Muscle of leg (tissue), 11 donors: Measurements from ENCODE around the gene PLCB1. TPM values are rescaled to one million over a fixed set of nuclear protein-coding genes. Genes with fewer than 3 reads are reported as not detected.

Experiments used
- DNase-seq: peaks from one replicate; pipeline ENCODE4 v3.0.0; 2013
- H3K27ac ChIP-seq: one replicate; pipeline ENCODE4 v1.5.1; 2013; ENCODE audit warnings: mild to moderate bottlenecking, low read length, control low read depth
- H3K27me3 ChIP-seq: one replicate; pipeline ENCODE4 v1.6.1; 2013; ENCODE audit warnings: low read length; ENCODE audit not compliant: control insufficient read depth, insufficient read depth
- H3K36me3 ChIP-seq: one replicate; pipeline ENCODE4 v1.6.1; 2013; ENCODE audit warnings: low read length; ENCODE audit not compliant: control insufficient read depth, insufficient read depth
- H3K4me1 ChIP-seq: one replicate; pipeline ENCODE4 v1.6.1; 2013; ENCODE audit warnings: low read length; ENCODE audit not compliant: control insufficient read depth, insufficient read depth
- H3K4me3 ChIP-seq: one replicate; pipeline ENCODE4 v1.5.1; 2013; ENCODE audit warnings: low read length, control low read depth
- H3K9me3 ChIP-seq: replicated peaks from 2 replicates; pipeline ENCODE4 v1.6.1; 2013; ENCODE audit warnings: low read depth, low read length; ENCODE audit not compliant: control insufficient read depth
- WGBS: methylation state at CpG from one replicate; pipeline ENCODE4 v1.1.5; 2013; ENCODE audit warnings: missing lambda C conversion rate; ENCODE audit not compliant: insufficient coverage; 5-methylcytosine and 5-hydroxymethylcytosine counted together
- polyA plus RNA-seq, 8 donors: library from polyadenylated mRNA; unstranded; fragments of 120-200 nt; gene quantifications; one replicate each; pipeline versions ENCODE4 v1.2.1 to v1.2.3, GENCODE V29; 2013; ENCODE audit warnings: inconsistent platforms in 1 of 8, low replicate concordance in 1 of 8; ENCODE audit not compliant: insufficient read length in 8 of 8, insufficient read depth in 1 of 8
- total RNA-seq: library from RNA; stranded (reverse); fragments of 120-200 nt; gene quantifications from one replicate; pipeline ENCODE4 v1.2.4, GENCODE V29; 2013

Gene PLCB1
- total and polyA plus RNA-seq, 9 donors = 6.8 to 14.3 (median 9.0) TPM

- 17% methylated on average over 1 of the region's 5 CpGs for WGBS
- Histone ChIP-seq H3K27me3 (no peaks in the 10 kb centered on the region), H3K36me3 (no peaks in the 10 kb centered on the region), H3K4me3 (no peak overlapping the region), H3K4me1 (no peaks in the 10 kb centered on the region), H3K27ac (no peak overlapping the region), H3K9me3 (no peaks in the 10 kb centered on the region)
- no peak for DNase-seq
Measured at GRCh38 chr20:8322662-8323217, 190.7 kb downstream of the PLCB1 start.

GRCh38 chr20:8326191-8326590 is 194.1 kb downstream of the PLCB1 start:
- Histone ChIP-seq H3K27ac (no peak overlapping the region), H3K4me1 (no peaks in the 10 kb centered on the region), H3K4me3 (no peak overlapping the region), H3K36me3 (no peaks in the 10 kb centered on the region), H3K9me3 (no peaks in the 10 kb centered on the region), H3K27me3 (no peaks in the 10 kb centered on the region)
- no CpG with 5 or more reads among the region's 3 CpGs for WGBS
- no peak for DNase-seq

- Histone ChIP-seq H3K4me1 (no peaks in the 10 kb centered on the region), H3K36me3 (no peaks in the 10 kb centered on the region), H3K27ac (no peak overlapping the region), H3K9me3 (no peaks in the 10 kb centered on the region), H3K27me3 (no peaks in the 10 kb centered on the region), H3K4me3 (no peak overlapping the region)
- DNase-seq = no peak
- WGBS = 100% methylated on average over 2 of the region's 5 CpGs
Measured at GRCh38 chr20:8326899-8327298, 194.8 kb downstream of the PLCB1 start.

GRCh38 chr20:8328189-8328588 is 196.1 kb downstream of the PLCB1 start:
- no CpG with 5 or more reads among the region's 1 CpG for WGBS
- Histone ChIP-seq H3K27me3 (no peaks in the 10 kb centered on the region), H3K4me1 (no peaks in the 10 kb centered on the region), H3K27ac (no peak overlapping the region), H3K4me3 (no peak overlapping the region), H3K9me3 (no peaks in the 10 kb centered on the region), H3K36me3 (no peaks in the 10 kb centered on the region)
- no peak for DNase-seq

- Histone ChIP-seq H3K4me3 (no peak overlapping the region), H3K27me3 (no peaks in the 10 kb centered on the region), H3K27ac (no peak overlapping the region), H3K36me3 (no peaks in the 10 kb centered on the region), H3K9me3 (no peaks in the 10 kb centered on the region), H3K4me1 (no peaks in the 10 kb centered on the region)
- WGBS = 86% methylated on average over 3 of the region's 3 CpGs
- DNase-seq = no peak
Measured at GRCh38 chr20:8330319-8330784, 198.3 kb downstream of the PLCB1 start.

- no peaks in the 10 kb centered on the region for H3K9me3 ChIP-seq
- H3K27ac ChIP-seq = no peak overlapping the region
- H3K36me3 ChIP-seq = no peaks in the 10 kb centered on the region
- H3K27me3 ChIP-seq = no peaks in the 10 kb centered on the region
- H3K4me3 ChIP-seq = no peak overlapping the region
- no CpG with 5 or more reads among the region's 3 CpGs for WGBS
- H3K4me1 ChIP-seq = no peaks in the 10 kb centered on the region
- no peak for DNase-seq
Measured at GRCh38 chr20:8330785-8331695, 199.0 kb downstream of the PLCB1 start.

GRCh38 chr20:8331740-8332412 is 199.8 kb downstream of the PLCB1 start:
- Histone ChIP-seq H3K36me3 (no peaks in the 10 kb centered on the region), H3K27me3 (no peaks in the 10 kb centered on the region), H3K4me1 (no peaks in the 10 kb centered on the region), H3K27ac (no peak overlapping the region), H3K4me3 (no peak overlapping the region), H3K9me3 (no peaks in the 10 kb centered on the region)
- 100% methylated on average over 1 of the region's 6 CpGs for WGBS
- DNase-seq = peak; percentile 11

GRCh38 chr20:8334641-8335040 is 202.6 kb downstream of the PLCB1 start:
- H3K36me3 ChIP-seq = no peaks in the 10 kb centered on the region
- H3K4me3 ChIP-seq = no peak overlapping the region
- H3K27ac ChIP-seq = no peak overlapping the region
- no peaks in the 10 kb centered on the region for H3K9me3 ChIP-seq
- DNase-seq = no peak
- 100% methylated on average over 1 of the region's 2 CpGs for WGBS
- no peaks in the 10 kb centered on the region for H3K27me3 ChIP-seq
- no peaks in the 10 kb centered on the region for H3K4me1 ChIP-seq

GRCh38 chr20:8335059-8335458 is 203.0 kb downstream of the PLCB1 start:
- WGBS = no CpG with 5 or more reads among the region's 1 CpG
- Histone ChIP-seq H3K4me1 (no peaks in the 10 kb centered on the region), H3K4me3 (no peak overlapping the region), H3K27me3 (no peaks in the 10 kb centered on the region), H3K27ac (no peak overlapping the region), H3K36me3 (no peaks in the 10 kb centered on the region), H3K9me3 (no peaks in the 10 kb centered on the region)
- DNase-seq = no peak

- 74% methylated on average over 5 of the region's 7 CpGs for WGBS
- Histone ChIP-seq H3K4me1 (no peaks in the 10 kb centered on the region), H3K27me3 (no peaks in the 10 kb centered on the region), H3K27ac (no peak overlapping the region), H3K4me3 (no peak overlapping the region), H3K36me3 (no peaks in the 10 kb centered on the region), H3K9me3 (no peaks in the 10 kb centered on the region)
- no peak for DNase-seq
Measured at GRCh38 chr20:8335495-8336195, 203.6 kb downstream of the PLCB1 start.
